OCI-LY7 (cell line): ENCODE results near the gene LRRN2. TPM values are rescaled to one million over a fixed set of nuclear protein-coding genes. Genes with fewer than 3 reads are reported as not detected.

ENCODE experiments used
- BruUV-seq: library from RNA; stranded (reverse); fragments of 400-500 nt; replicated peaks from 2 replicates; lab custom pipeline; 2021; lab: Mats Ljungman, UMichigan
- CTCF ChIA-PET: fragments of 300-600 bp; sonication (Branson Sonifier 250); formaldehyde crosslinking; loops from one replicate; lab custom pipeline; 2022; ENCODE audit warnings: antibody characterized with exemption; ENCODE audit not compliant: unreplicated experiment; lab: Charles Lee
- POLR2A ChIA-PET: fragments of 300-600 bp; sonication (Branson Sonifier 250); formaldehyde crosslinking; loops from one replicate; lab custom pipeline; 2022; ENCODE audit warnings: antibody characterized with exemption; lab: Charles Lee
- DNase-seq: peaks from one replicate; pipeline ENCODE4 v3.0.0-alpha.2; 2015; ENCODE audit warnings: low spot score
- H2AFZ ChIP-seq: fragments of 200-600 bp; sonication (generic), shearing (Covaris generic); 2 replicates; pipeline ENCODE4 v1.6.1; 2014; ENCODE audit warnings: mild to moderate bottlenecking, antibody characterized with exemption, low read length, moderate library complexity
- H3K27ac ChIP-seq: fragments of 200-600 bp; sonication (generic); 2 replicates; pipeline ENCODE4 v1.5.1; 2014; ENCODE audit warnings: mixed run types, low read depth, mild to moderate bottlenecking, moderate library complexity, low read length, inconsistent platforms; ENCODE audit not compliant: poor library complexity, severe bottlenecking
- H3K36me3 ChIP-seq: fragments of 200-600 bp; sonication (generic); 2 replicates; pipeline ENCODE4 v1.6.1; 2014; ENCODE audit warnings: mild to moderate bottlenecking, antibody characterized with exemption, low read length, moderate library complexity, mixed read lengths; ENCODE audit not compliant: insufficient read depth
- H3K4me1 ChIP-seq: fragments of 200-600 bp; sonication (generic); 2 replicates; pipeline ENCODE4 v1.5.1; 2014; ENCODE audit warnings: mild to moderate bottlenecking, low read length; ENCODE audit not compliant: insufficient read depth, poor library complexity, severe bottlenecking
- H3K4me2 ChIP-seq: fragments of 200-600 bp; sonication (generic); 2 replicates; pipeline ENCODE4 v1.6.1; 2014; ENCODE audit warnings: mild to moderate bottlenecking, low read length
- H3K4me3 ChIP-seq: fragments of 200-600 bp; sonication (generic); 2 replicates; pipeline ENCODE4 v1.5.1; 2014; ENCODE audit warnings: mild to moderate bottlenecking, low read depth, low read length; ENCODE audit not compliant: poor library complexity, severe bottlenecking
- H3K79me2 ChIP-seq: fragments of 200-600 bp; sonication (generic); 2 replicates; pipeline ENCODE4 v1.6.1; 2016; ENCODE audit warnings: low read depth, mild to moderate bottlenecking, low read length, moderate library complexity, mixed read lengths; ENCODE audit not compliant: insufficient read depth
- H3K9me2 ChIP-seq: fragments of 200-600 bp; sonication (generic); 2 replicates; pipeline ENCODE4 v1.6.1; 2016; ENCODE audit warnings: mild to moderate bottlenecking, low read length, mixed read lengths; ENCODE audit not compliant: insufficient read depth
- H3K9me3 ChIP-seq: fragments of 200-600 bp; sonication (generic); 2 replicates; pipeline ENCODE4 v1.6.1; 2014; ENCODE audit warnings: mild to moderate bottlenecking, mixed run types, low read length, mixed read lengths
- H4K20me1 ChIP-seq: fragments of 200-600 bp; sonication (generic); 2 replicates; pipeline ENCODE4 v1.6.1; 2014; ENCODE audit warnings: mild to moderate bottlenecking, antibody characterized with exemption, low read length, moderate library complexity, mixed read lengths; ENCODE audit not compliant: insufficient read depth
- EZH2phosphoT487 ChIP-seq: fragments of 200-600 bp; sonication (generic); IDR thresholded peaks from 2 replicates; pipeline ENCODE4 v1.6.1; 2018; ENCODE audit warnings: low read depth, borderline replicate concordance, mild to moderate bottlenecking, mixed run types, antibody characterized with exemption, low read length, moderate library complexity, mixed read lengths
- intact Hi-C: fragments of 100-400 bp; cut with micrococcal nuclease; formaldehyde crosslinking; loops from one replicate; pipeline ENCODE4 v1.10.0; 2022; ENCODE audit not compliant: unreplicated experiment
- total RNA-seq, 2 experiments: library from RNA; depleted of rRNA in 1 of 2; stranded (reverse); fragments of >200 nt in 1 of 2; shearing (Covaris generic) in 1 of 2; gene quantifications; 2 replicates each; pipeline ENCODE4 v1.2.3, GENCODE V29; 2014 to 2022
- TF ChIP-seq, protein P1 (sequence below): fragments of 200-600 bp; sonication (generic); conservative IDR thresholded peaks from 2 replicates; pipeline ENCODE4 v1.5.1; 2014; ENCODE audit warnings: mild to moderate bottlenecking, antibody characterized with exemption, low read length, moderate library complexity, mixed read lengths

The LRRN2 gene
- total RNA-seq, 2 experiments from 2014 or later, result not detected

DNA sequence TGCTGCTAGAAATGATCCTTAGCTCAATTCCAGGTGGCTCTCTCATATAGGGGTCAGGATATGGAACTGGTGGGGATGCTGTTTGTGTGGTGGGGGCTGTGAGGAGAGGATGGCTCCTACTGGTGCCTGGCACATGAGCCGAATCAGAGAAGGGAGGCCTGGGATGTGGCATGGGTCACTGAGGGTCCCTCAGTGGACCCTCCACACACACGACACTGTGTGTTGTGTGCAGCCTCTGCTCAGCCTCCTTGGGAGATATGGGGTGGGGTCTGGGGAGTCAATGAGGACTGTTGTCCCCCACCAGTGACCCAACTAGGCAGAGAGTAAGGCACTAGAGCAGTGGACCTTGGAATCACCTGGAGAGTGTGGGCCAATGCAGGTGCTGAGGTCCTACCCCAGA lies 3.2 kb upstream of the LRRN2 start:
- CTCF ChIA-PET, result interaction anchor here (0.6 kb wide), 1 partner anchor 474 kb away, joined by 3 read pairs; no protein-coding TSS in a partner anchor
- POLR2A ChIA-PET, result no interaction called here
- Histone ChIP-seq H4K20me1 (no peaks in the 10 kb centered on the region), H3K36me3 (no peaks in the 10 kb centered on the region), H3K4me1 (peaks cover 7% of the 10 kb centered on the region), H3K9me3 (no peaks in the 10 kb centered on the region), H2AFZ (no peak overlapping the region), H3K27ac (no peak overlapping the region), H3K79me2 (no peaks in the 10 kb centered on the region), H3K4me2 (no peak overlapping the region), H3K9me2 (no peaks in the 10 kb centered on the region), H3K4me3 (no peak overlapping the region)
- no TSS peak for BruUV-seq
- DNase-seq, result no peak
- intact Hi-C loops, result no loop called here
- TF ChIP-seq EZH2phosphoT487, result no peak
- TF ChIP-seq, protein P1, sequence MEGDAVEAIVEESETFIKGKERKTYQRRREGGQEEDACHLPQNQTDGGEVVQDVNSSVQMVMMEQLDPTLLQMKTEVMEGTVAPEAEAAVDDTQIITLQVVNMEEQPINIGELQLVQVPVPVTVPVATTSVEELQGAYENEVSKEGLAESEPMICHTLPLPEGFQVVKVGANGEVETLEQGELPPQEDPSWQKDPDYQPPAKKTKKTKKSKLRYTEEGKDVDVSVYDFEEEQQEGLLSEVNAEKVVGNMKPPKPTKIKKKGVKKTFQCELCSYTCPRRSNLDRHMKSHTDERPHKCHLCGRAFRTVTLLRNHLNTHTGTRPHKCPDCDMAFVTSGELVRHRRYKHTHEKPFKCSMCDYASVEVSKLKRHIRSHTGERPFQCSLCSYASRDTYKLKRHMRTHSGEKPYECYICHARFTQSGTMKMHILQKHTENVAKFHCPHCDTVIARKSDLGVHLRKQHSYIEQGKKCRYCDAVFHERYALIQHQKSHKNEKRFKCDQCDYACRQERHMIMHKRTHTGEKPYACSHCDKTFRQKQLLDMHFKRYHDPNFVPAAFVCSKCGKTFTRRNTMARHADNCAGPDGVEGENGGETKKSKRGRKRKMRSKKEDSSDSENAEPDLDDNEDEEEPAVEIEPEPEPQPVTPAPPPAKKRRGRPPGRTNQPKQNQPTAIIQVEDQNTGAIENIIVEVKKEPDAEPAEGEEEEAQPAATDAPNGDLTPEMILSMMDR, result no peak

DNA sequence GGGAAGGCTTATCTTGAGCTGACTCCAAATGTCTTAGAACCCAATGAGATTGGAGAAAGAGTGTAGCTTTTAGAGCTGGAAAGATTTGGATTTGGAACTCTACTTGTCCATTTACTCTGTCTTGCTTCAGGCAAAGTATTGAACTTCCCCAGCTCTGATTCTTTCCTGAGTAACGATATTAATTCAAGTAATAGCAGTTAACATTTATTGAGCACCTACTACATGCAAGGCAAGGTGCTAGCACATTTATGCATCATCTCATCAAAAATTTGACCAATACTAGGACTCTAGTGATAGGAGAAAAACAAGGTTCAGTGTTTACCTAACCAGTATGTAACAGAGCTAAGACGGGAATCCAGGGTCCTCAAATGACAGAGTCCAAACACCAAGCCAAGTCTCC lies 2.5 kb upstream of the LRRN2 start:
- BruUV-seq, result no TSS peak

More for the DNA sequence above, 2.5 kb upstream of the LRRN2 start:
- CTCF ChIA-PET, result interaction anchor here (0.7 kb wide), 1 partner anchor 244 kb away, joined by 4 read pairs; no protein-coding TSS in a partner anchor
- no peaks in the 10 kb centered on the region for H3K79me2 ChIP-seq
- H3K27ac ChIP-seq, result no peak overlapping the region
- intact Hi-C loops, result no loop called here
- no peak overlapping the region for H3K4me2 ChIP-seq
- no peaks in the 10 kb centered on the region for H3K36me3 ChIP-seq
- no peaks in the 10 kb centered on the region for H3K9me2 ChIP-seq
- no peaks in the 10 kb centered on the region for H3K9me3 ChIP-seq
- H4K20me1 ChIP-seq, result no peaks in the 10 kb centered on the region
- no peak for DNase-seq
- TF ChIP-seq, protein P1, result no peak
- no peak for TF ChIP-seq EZH2phosphoT487
- H2AFZ ChIP-seq, result no peak overlapping the region
- H3K4me1 ChIP-seq, result peaks cover 7% of the 10 kb centered on the region
- H3K4me3 ChIP-seq, result no peak overlapping the region
- POLR2A ChIA-PET, result no interaction called here
